ENCODE results near the gene OR4D1. TPM values are rescaled to one million over a fixed set of nuclear protein-coding genes. Genes with fewer than 3 reads are reported as not detected.
A peak's percentile ranks its signal among the peaks of the same experiment; 100 is the strongest.

Gene OR4D1
- total and polyA plus RNA-seq, 2 of the 13 experiments (the other 11 are each of a cell fraction or from before 2014, with no cell fraction given), result not detected

GRCh38 chr17:58200024-58200633, 51.9 kb downstream of the OR4D1 start (continued):
- TF ChIP-seq TIGD3 (CRISPR knock-in tag; IDR thresholded peaks at IDR 0.05; ENCODE audit: borderline replicate concordance), result no peak
- TF ChIP-seq ZNF275 (CRISPR knock-in tag; IDR thresholded peaks at IDR 0.05; ENCODE audit: borderline replicate concordance), result no peak
- TF ChIP-seq SMAD1 (CRISPR knock-in tag; IDR thresholded peaks at IDR 0.05; ENCODE audit: borderline replicate concordance, low read depth), result no peak
- TF ChIP-seq KDM2A (CRISPR knock-in tag; IDR thresholded peaks at IDR 0.05; ENCODE audit: borderline replicate concordance, low read depth), result peak; percentile 67

- Histone ChIP-seq H3K9ac (ENCODE audit: insufficient read depth, low read depth, low read length) (no peak overlapping the region), H4K20me1 (ENCODE audit: insufficient read depth, low read length) (no peaks in the 10 kb centered on the region), H3K36me3 (replicated peaks in 1 of 2; ENCODE audit: control insufficient read depth in 1 of 2, insufficient read depth in 2 of 2, low read length in 2 of 2) (peaks cover 3 to 12% of the 10 kb centered on the region in 2 experiments; a peak in 3 of 5 replicates), H3K9me3 (ENCODE audit: low read length) (no peaks in the 10 kb centered on the region), H3K79me2 (ENCODE audit: insufficient read depth, low read length) (no peaks in the 10 kb centered on the region), H3K4me2 (ENCODE audit: low read depth, low read length) (no peak overlapping the region), H3K27ac (ENCODE audit: extremely low read length, insufficient read depth, low read length) (no peak overlapping the region), H2AFZ (ENCODE audit: low read length) (no peak overlapping the region), H3K4me1 (ENCODE audit: insufficient read depth, low read length) (peaks cover 10% of the 10 kb centered on the region; the same call in 1 of the 2 replicates), H3K4me3 (replicated peaks in 1 of 3; ENCODE audit: insufficient read depth in 1 of 3, low read depth in 2 of 3, low read length in 3 of 3) (no peak overlapping the region), H3K27me3 (ENCODE audit: control insufficient read depth in 1 of 2, insufficient read depth in 2 of 2, low read length in 2 of 2) (peaks cover 2 to 16% of the 10 kb centered on the region in 2 experiments; a peak in 3 of 5 replicates)
- WGBS (ENCODE audit: low lambda C conversion rate), result 68% methylated on average over 7 of the region's 7 CpGs
- intact Hi-C loops (cut with micrococcal nuclease; ENCODE audit: unreplicated experiment), result no loop called here
- CTCF ChIA-PET (ENCODE audit: low intra/inter-chr PET ratio, low total read pairs), result no interaction called here
- ATAC-seq (no peak), FAIRE-seq (no peak), DNase-seq (ENCODE audit: low spot score) (no peak)
- in situ Hi-C loops (cut with HindIII; ENCODE audit: extremely low pct_ligation_motif_present, low pct_unique_long_range_greater_than_20kb), result no loop called here
- POLR2A ChIA-PET, result no interaction called here
- BruUV-seq (replicated peaks), result no TSS peak
- no peak for TF ChIP-seq ZNF207 (IDR thresholded peaks at IDR 0.05; ENCODE audit: borderline replicate concordance)
- TF ChIP-seq HNF4A (CRISPR knock-in tag; IDR thresholded peaks at IDR 0.05), result no peak
- no peak for TF ChIP-seq ZFYVE20 (CRISPR knock-in tag; IDR thresholded peaks at IDR 0.05; ENCODE audit: borderline replicate concordance, low read depth)
- TF ChIP-seq ZNF331 (CRISPR knock-in tag; IDR thresholded peaks at IDR 0.05), result no peak
- TF ChIP-seq FLYWCH1 (CRISPR knock-in tag; IDR thresholded peaks at IDR 0.05), result no peak
Measured at GRCh38 chr17:58202859-58203258, 54.7 kb downstream of the OR4D1 start.

All from HepG2 (cell line).